CD4-positive, alpha-beta memory T cell (primary cell): ENCODE measurements around the gene OR51B2. TPM values are rescaled to one million over a fixed set of nuclear protein-coding genes. Genes with fewer than 3 reads are reported as not detected.
"Not testable (repeated sequence)": the region's sequence is repeated elsewhere in the genome, so short reads cannot be mapped to it uniquely, and the experiment has no call there.

Experiments used
- CTCF ChIA-PET: fragments of 350-600 bp; sonication (Branson Sonifier 250); formaldehyde crosslinking; loops from one replicate; lab custom pipeline; 2021; ENCODE audit warnings: inconsistent platforms; ENCODE audit not compliant: partially characterized antibody; lab: Charles Lee
- POLR2A ChIA-PET: fragments of 350-600 bp; sonication (Branson Sonifier 250); formaldehyde crosslinking; loops from one replicate; lab custom pipeline; 2021; ENCODE audit not compliant: partially characterized antibody; lab: Charles Lee
- DNase-seq, 5 donors: peaks; one replicate each; pipeline versions ENCODE4 v3.0.0 to v3.0.0-alpha.2; 2020 to 2022; ENCODE audit warnings: mixed read lengths in 1 of 5
- H3K27ac ChIP-seq: one replicate; pipeline ENCODE4 v1.7.0; 2013; ENCODE audit warnings: low read depth, low read length
- H3K27me3 ChIP-seq: 2 replicates; pipeline ENCODE4 v1.7.0; 2013; ENCODE audit warnings: mild to moderate bottlenecking, low read length, moderate library complexity; ENCODE audit not compliant: insufficient read depth
- H3K36me3 ChIP-seq: 2 replicates; pipeline ENCODE4 v1.7.0; 2013; ENCODE audit warnings: mild to moderate bottlenecking, low read length, moderate library complexity; ENCODE audit not compliant: insufficient read depth
- H3K4me1 ChIP-seq: 2 replicates; pipeline ENCODE4 v1.7.0; 2013; ENCODE audit warnings: mild to moderate bottlenecking, low read length, moderate library complexity; ENCODE audit not compliant: insufficient read depth
- H3K4me3 ChIP-seq, 2 donors: one replicate each; pipeline ENCODE4 v1.7.0; 2013; ENCODE audit warnings: low read length in 2 of 2, mild to moderate bottlenecking in 1 of 2
- H3K9me3 ChIP-seq, 2 donors: one replicate each; pipeline ENCODE4 v1.7.0; 2013; ENCODE audit warnings: low read length in 2 of 2, control low read depth in 1 of 2; ENCODE audit not compliant: control insufficient read depth in 1 of 2
- H3K27ac Mint-ChIP-seq, 7 donors: one replicate each; pipeline ENCODE4 v1.8.0; 2020 to 2021; ENCODE audit warnings: mixed read lengths in 7 of 7, mild to moderate bottlenecking in 6 of 7, inconsistent platforms in 3 of 7, moderate library complexity in 3 of 7
- H3K27me3 Mint-ChIP-seq, 2 donors: one replicate each; pipeline ENCODE4 v1.8.0; 2020 to 2021; ENCODE audit warnings: mixed read lengths in 2 of 2
- H3K36me3 Mint-ChIP-seq, 2 donors: one replicate each; pipeline ENCODE4 v1.8.0; 2020 to 2021; ENCODE audit warnings: mixed read lengths in 2 of 2, inconsistent platforms in 1 of 2, mild to moderate bottlenecking in 1 of 2
- H3K4me1 Mint-ChIP-seq, 4 donors: one replicate each; pipeline ENCODE4 v1.8.0; 2020 to 2021; ENCODE audit warnings: mixed read lengths in 4 of 4, mild to moderate bottlenecking in 1 of 4
- H3K4me3 Mint-ChIP-seq, 8 donors: one replicate each; pipeline ENCODE4 v1.8.0; 2020 to 2021; ENCODE audit warnings: mixed read lengths in 8 of 8, mild to moderate bottlenecking in 7 of 8, moderate library complexity in 6 of 8, inconsistent platforms in 3 of 8
- H3K9me3 Mint-ChIP-seq, 8 donors: one replicate each; pipeline ENCODE4 v1.8.0; 2020 to 2021; ENCODE audit warnings: mixed read lengths in 8 of 8, mild to moderate bottlenecking in 5 of 8, inconsistent platforms in 3 of 8, moderate library complexity in 1 of 8
- intact Hi-C: fragments of 100-400 bp; cut with micrococcal nuclease; formaldehyde crosslinking; loops from one replicate; pipeline ENCODE4 v1.15.1; 2023
- polyA plus RNA-seq, 2 donors: library from polyadenylated mRNA; unstranded; fragments of 300-500 nt; fragmentation: Illumina TruSeq; gene quantifications; one replicate each; pipeline ENCODE4 v1.2.3, GENCODE V29; 2021
- total RNA-seq, 2 experiments: library from RNA; stranded (reverse); gene quantifications; one replicate each; pipeline ENCODE4 v1.2.3, GENCODE V29; 2021

Gene OR51B2
- total and polyA plus RNA-seq, 4 experiments from 2014 or later = not detected

DNA sequence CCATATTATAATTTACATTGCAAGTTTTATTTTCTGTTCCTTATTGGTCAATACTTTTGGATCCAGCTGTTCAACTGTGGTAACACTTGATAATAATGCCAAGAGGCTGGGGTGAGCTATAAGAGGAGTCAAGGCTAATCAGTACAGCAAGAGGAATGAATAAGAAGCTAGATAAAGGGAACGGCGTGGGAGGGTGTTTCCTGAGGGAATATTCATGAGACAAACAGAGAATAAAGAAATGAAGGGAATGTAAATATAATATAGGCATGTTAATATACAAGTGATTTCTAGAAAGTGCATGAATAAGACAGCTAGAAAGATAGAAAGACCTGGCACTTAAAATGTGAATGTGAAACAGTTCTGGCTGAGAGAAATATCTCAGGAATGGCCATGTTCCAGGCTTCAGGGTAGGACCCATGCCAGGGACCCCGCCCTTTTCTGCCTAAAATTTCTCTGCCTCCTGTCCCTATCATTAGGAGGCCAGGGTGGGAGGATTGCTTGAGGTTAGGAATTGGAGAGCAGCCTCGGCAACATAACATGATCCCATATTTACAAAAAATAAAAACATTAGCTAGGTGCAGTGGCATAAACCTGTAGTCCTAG is 26.3 kb downstream of the OR51B2 start:
- no peaks in the 10 kb centered on the region for H3K4me1 Mint-ChIP-seq
- intact Hi-C loops = no loop called here
- H3K4me3 Mint-ChIP-seq = no peak overlapping the region
- Histone ChIP-seq H3K4me1 (no peaks in the 10 kb centered on the region), H3K9me3 (no peaks in the 10 kb centered on the region), H3K4me3 (no peak overlapping the region), H3K27ac (no peak overlapping the region), H3K27me3 (no peaks in the 10 kb centered on the region), H3K36me3 (no peaks in the 10 kb centered on the region)
- ChIA-PET CTCF (no interaction called here), POLR2A (no interaction called here)
- peaks cover 0 to 5% (median 0%) of the 10 kb centered on the region in 8 donors for H3K9me3 Mint-ChIP-seq
- H3K36me3 Mint-ChIP-seq = no peaks in the 10 kb centered on the region
- H3K27me3 Mint-ChIP-seq = peaks cover 4 to 5% of the 10 kb centered on the region in 2 donors
- no peak overlapping the region for H3K27ac Mint-ChIP-seq
- DNase-seq = no peak

DNA sequence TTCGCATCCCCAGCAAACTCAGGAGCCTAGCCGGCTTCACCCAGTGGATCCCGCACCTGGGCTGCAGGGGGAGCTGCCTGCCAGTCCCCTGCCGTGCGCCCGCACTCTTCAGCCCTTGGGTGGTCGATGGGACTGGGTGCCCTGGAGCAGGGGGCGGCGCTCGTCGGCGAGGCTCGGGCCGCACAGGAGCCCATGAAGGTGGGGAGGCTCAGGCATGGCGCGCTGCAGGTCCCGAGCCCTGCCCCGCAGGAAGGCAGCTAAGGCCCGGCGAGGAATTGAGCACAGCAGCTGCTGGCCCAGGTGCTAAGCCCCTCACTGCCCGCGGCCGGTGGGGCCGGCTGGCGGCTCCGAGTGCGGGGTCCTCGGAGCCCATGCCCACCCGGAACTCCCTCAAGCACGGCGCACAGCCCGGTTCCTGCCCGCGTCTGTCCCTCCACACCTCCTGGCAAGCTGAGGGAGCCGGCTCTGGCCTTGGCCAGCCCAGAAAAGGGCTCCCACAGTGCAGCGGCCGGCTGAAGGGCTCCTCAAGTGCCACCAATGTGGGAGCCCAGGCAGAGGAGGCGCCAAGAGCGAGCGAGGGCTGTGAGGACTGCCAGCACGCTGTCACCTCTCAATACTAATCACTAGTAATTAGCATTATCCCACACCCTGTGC is 29.6 kb downstream of the OR51B2 start:
- H3K4me1 Mint-ChIP-seq, H3K36me3 Mint-ChIP-seq, H3K4me3 ChIP-seq, CTCF ChIA-PET, H3K4me1 ChIP-seq, H3K9me3 Mint-ChIP-seq, H3K9me3 ChIP-seq, H3K4me3 Mint-ChIP-seq, H3K27ac Mint-ChIP-seq, H3K27me3 ChIP-seq, H3K27me3 Mint-ChIP-seq, H3K27ac ChIP-seq, H3K36me3 ChIP-seq, intact Hi-C loops, POLR2A ChIA-PET: not testable (repeated sequence)
- DNase-seq = peak in 1 of 5 donors; percentile 30

DNA sequence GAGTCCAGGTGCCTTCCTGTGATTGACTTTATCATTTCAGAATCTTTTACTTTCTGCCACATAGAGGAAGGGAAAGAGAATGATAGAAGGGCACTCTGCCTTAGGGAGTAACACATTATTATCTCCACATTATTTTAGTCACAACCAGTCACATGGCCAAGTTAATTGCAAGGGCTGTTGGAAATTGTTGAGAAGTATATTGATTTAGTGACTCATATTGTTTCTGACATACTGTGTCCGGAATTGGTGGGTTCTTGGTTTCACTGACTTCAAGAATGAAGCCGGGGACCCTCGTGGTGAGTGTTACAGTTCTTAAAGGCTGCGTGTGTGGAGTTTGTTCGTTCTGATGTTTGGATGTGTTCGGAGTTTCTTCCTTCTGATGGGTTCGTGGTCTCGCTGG is 31.1 kb downstream of the OR51B2 start:
- H3K36me3 ChIP-seq = no peaks in the 10 kb centered on the region

DNA sequence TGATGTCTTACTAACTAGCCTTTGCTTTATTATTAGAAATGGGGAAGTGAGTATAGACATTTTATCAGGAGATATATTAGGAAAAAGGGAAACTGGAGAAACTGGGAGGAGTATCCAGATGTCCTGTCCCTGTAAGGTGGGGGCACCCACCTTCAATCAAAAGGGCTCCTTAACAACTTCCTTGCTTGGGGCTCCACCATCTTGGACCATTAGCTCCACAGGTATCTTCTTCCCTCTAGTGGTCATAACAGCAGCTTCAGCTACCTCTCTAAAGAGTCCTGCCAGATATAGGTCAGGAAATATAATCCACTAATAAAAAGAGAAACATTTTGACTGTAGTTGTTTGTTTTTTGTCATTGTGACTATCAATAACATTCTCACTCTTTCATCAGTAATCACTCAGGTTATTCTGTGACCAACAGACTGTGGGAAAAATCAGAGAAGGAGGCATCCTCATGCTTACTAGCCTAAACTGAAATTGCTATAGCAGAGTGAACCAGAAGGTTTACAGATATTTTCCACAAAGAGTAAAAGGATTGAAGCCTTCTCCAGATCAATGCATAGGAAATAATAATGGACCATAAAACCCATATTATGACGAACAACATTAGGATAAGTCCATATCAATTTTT is 32.8 kb downstream of the OR51B2 start:
- Histone ChIP-seq H3K4me1 (no peaks in the 10 kb centered on the region), H3K9me3 (no peaks in the 10 kb centered on the region), H3K27ac (no peak overlapping the region), H3K27me3 (no peaks in the 10 kb centered on the region), H3K36me3 (no peaks in the 10 kb centered on the region), H3K4me3 (no peak overlapping the region)
- Mint-ChIP-seq H3K27ac (no peak overlapping the region), H3K4me1 (no peaks in the 10 kb centered on the region), H3K4me3 (no peak overlapping the region), H3K36me3 (no peaks in the 10 kb centered on the region), H3K9me3 (peaks cover 0 to 4% (median under 1%) of the 10 kb centered on the region in 8 donors), H3K27me3 (no peaks in the 10 kb centered on the region)
- intact Hi-C loops = no loop called here
- no peak for DNase-seq
- POLR2A ChIA-PET = no interaction called here
- CTCF ChIA-PET = no interaction called here

More for the DNA sequence above, 31.1 kb downstream of the OR51B2 start:
- H3K4me1 ChIP-seq = no peaks in the 10 kb centered on the region
- intact Hi-C loops = no loop called here
- no peak overlapping the region for H3K4me3 ChIP-seq
- H3K27me3 ChIP-seq = no peaks in the 10 kb centered on the region
- no peak overlapping the region for H3K27ac Mint-ChIP-seq
- POLR2A ChIA-PET = no interaction called here
- CTCF ChIA-PET = no interaction called here
- DNase-seq = no peak
- no peak overlapping the region for H3K27ac ChIP-seq
- H3K27me3 Mint-ChIP-seq = peaks cover 0 to 4% of the 10 kb centered on the region in 2 donors
- peaks cover 0 to 4% (median under 1%) of the 10 kb centered on the region in 8 donors for H3K9me3 Mint-ChIP-seq
- no peak overlapping the region for H3K4me3 Mint-ChIP-seq
- no peaks in the 10 kb centered on the region for H3K9me3 ChIP-seq
- H3K36me3 Mint-ChIP-seq = no peaks in the 10 kb centered on the region
- no peaks in the 10 kb centered on the region for H3K4me1 Mint-ChIP-seq

DNA sequence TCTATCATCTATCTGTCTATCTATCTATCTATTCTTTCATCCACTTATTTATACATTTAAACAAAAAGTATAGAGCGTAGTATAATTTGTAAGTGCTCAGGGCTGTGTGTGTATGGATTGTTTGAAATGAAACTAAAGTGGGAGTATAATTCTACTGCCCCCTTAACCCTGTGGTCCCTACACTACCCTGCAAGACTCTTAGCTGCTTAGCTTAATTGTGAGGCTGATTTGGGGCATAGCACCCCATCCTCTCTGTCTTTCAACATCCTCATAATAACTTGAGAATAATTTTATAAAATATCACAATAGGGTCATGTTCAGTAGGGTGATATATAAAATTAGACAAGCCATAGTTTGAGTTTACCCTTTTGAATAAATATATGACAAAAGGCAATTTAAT is 34.0 kb downstream of the OR51B2 start:
- ChIA-PET CTCF (no interaction called here), POLR2A (no interaction called here)
- H3K4me1 Mint-ChIP-seq = no peaks in the 10 kb centered on the region
- H3K4me3 ChIP-seq = no peak overlapping the region
- no peaks in the 10 kb centered on the region for H3K27me3 Mint-ChIP-seq
- H3K9me3 Mint-ChIP-seq = peaks cover 0 to 4% (median under 1%) of the 10 kb centered on the region in 8 donors
- H3K27ac ChIP-seq = no peak overlapping the region
- H3K27ac Mint-ChIP-seq = no peak overlapping the region
- no peak for DNase-seq
- H3K36me3 Mint-ChIP-seq = no peaks in the 10 kb centered on the region
- no peaks in the 10 kb centered on the region for H3K4me1 ChIP-seq
- no peaks in the 10 kb centered on the region for H3K27me3 ChIP-seq
- H3K4me3 Mint-ChIP-seq = no peak overlapping the region
- H3K9me3 ChIP-seq = no peaks in the 10 kb centered on the region
- no peaks in the 10 kb centered on the region for H3K36me3 ChIP-seq
- intact Hi-C loops = no loop called here

DNA sequence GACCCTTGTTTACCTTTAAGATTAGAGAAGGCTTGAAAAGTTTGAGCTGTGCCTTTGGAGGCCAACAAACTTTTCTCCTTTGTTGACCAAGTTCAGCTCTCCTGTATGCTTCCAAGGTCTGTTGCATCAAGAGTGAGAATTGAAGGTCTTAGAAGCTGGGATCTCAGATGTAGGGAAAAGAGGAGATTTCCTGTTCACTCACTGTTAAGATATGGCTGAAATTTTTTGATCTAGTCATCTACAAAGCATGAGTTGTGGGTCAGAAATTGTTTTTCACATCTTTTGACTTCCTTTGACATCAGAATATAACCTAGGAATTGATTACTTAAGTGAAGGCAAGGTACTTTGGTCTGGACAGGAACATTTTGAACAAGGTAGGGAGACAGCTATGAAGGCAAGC is 34.4 kb downstream of the OR51B2 start:
- H3K36me3 Mint-ChIP-seq = no peaks in the 10 kb centered on the region
- Histone ChIP-seq H3K4me1 (no peaks in the 10 kb centered on the region), H3K9me3 (no peaks in the 10 kb centered on the region), H3K4me3 (no peak overlapping the region), H3K36me3 (no peaks in the 10 kb centered on the region), H3K27ac (no peak overlapping the region), H3K27me3 (no peaks in the 10 kb centered on the region)
- DNase-seq = no peak
- CTCF ChIA-PET = no interaction called here
- no peak overlapping the region for H3K4me3 Mint-ChIP-seq
- H3K27ac Mint-ChIP-seq = no peak overlapping the region
- no peaks in the 10 kb centered on the region for H3K4me1 Mint-ChIP-seq
- POLR2A ChIA-PET = no interaction called here
- no peaks in the 10 kb centered on the region for H3K27me3 Mint-ChIP-seq
- intact Hi-C loops = no loop called here
- peaks cover 0 to 4% (median under 1%) of the 10 kb centered on the region in 8 donors for H3K9me3 Mint-ChIP-seq

DNA sequence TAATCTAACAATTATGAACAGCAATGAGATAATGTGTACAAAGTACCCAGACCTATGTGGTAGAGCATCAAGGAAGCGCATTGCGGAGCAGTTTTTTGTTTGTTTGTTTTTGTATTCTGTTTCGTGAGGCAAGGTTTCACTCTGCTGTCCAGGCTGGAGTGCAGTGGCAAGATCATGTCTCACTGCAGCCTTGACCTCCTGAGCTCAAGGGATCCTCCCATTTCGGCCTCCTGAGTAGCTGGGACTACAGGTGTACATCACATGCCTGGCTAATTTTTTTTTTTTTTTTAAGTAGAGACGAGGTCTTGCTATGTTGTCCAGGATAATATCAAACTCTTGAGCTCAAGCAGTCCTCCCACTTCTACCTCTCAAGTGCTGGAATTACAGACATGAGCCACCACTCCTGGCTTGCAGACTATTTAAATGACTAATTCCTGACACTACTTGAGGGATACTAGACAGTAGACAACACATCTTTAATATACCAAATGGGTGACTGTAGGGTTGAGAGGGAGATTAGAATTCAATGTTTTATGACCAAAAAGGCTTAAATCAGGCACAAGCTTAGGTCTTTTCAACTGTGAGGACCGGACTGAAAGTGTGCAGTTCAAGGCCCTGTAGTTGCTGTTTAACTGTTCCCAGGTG is 35.1 kb downstream of the OR51B2 start:
- Histone ChIP-seq H3K27ac (no peak overlapping the region), H3K27me3 (no peaks in the 10 kb centered on the region), H3K9me3 (no peaks in the 10 kb centered on the region), H3K36me3 (no peaks in the 10 kb centered on the region), H3K4me1 (no peaks in the 10 kb centered on the region), H3K4me3 (no peak overlapping the region)
- Mint-ChIP-seq H3K36me3 (no peaks in the 10 kb centered on the region), H3K27ac (no peak overlapping the region), H3K27me3 (no peaks in the 10 kb centered on the region), H3K4me1 (no peaks in the 10 kb centered on the region), H3K9me3 (peaks cover 0 to 4% (median under 1%) of the 10 kb centered on the region in 8 donors), H3K4me3 (no peak overlapping the region)
- CTCF ChIA-PET = no interaction called here
- intact Hi-C loops = no loop called here
- DNase-seq = no peak
- POLR2A ChIA-PET = no interaction called here
